HG03135 (cell line): ENCODE results near the gene HAPSTR1.
"Not testable (repeated sequence)": the region's sequence is repeated elsewhere in the genome, so short reads cannot be mapped to it uniquely, and the experiment has no call there.

Experiments
- ATAC-seq: cut with Tn5 transposase; IDR thresholded peaks from one replicate; pipeline ENCODE4 v1.9.1; 2021; ENCODE audit warnings: mild to moderate bottlenecking, moderate library complexity; ENCODE audit not compliant: unreplicated experiment

HAPSTR1 gene

GRCh38 chr16:9090960-9091866 lies at the start of gene HAPSTR1:
Gene HAPSTR1, plus strand, starts transcription at chr16:9091644. Its CDS starts 401 bp downstream, at chr16:9092045.
- ATAC-seq: peak; percentile 90

- ATAC-seq: no peak
These were observed 48.9 kb upstream of the HAPSTR1 start for GRCh38 chr16:9042533-9042932.

DNA sequence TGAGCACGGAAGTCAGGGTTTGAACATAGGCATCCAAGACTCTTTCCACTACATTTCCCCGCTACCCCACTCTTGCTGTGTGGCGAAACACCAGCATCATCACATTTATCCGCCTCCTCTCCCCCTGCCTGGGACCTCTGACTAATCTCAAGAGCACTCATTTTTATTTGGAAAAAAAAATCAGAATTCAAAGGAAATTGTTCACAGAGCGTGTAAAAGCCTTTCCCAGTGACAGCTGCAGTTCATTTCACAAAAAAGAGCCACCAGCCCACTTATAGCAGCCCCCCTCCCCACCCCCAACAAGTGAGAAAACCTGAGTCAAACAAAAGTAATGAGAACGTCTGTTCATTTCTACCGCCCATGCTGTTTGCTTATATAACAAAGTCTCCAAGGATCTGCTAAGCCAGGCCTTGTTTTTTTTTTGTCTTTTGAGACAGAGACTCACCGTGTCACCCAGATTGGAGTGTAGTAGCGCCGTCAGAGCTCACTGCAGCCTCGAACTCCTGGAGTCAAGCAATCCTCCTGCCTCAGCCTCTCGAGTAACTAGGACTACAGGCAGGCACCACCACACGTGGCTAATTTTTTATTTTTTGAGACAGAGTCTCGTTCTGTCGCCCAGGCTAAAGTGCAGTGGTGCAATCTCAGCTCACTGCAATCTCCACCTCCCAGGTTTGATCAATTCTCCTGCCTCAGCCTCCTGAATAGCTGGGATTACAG lies 48.3 kb upstream of the HAPSTR1 start:
- ATAC-seq: no peak

DNA sequence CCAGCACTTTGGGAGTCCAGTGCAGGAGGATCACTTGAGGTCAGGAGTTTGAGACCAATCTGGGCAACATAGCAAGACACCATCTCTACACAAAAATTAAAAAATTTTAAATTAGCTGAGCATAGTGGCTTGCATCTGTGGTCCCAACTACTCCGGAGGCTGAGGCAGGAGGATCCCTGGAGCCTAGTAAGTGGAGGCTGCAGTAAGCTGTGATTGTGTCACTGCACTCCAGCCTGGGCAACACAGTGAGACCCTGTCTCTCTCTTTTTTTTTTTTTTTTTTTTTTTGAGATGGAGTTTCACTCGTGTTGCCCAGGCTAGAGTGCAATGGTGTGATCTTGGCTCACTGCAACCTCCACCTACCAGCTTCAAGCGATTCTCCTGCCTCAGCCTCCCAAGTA lies 45.9 kb upstream of the HAPSTR1 start:
- ATAC-seq: not testable (repeated sequence)

DNA sequence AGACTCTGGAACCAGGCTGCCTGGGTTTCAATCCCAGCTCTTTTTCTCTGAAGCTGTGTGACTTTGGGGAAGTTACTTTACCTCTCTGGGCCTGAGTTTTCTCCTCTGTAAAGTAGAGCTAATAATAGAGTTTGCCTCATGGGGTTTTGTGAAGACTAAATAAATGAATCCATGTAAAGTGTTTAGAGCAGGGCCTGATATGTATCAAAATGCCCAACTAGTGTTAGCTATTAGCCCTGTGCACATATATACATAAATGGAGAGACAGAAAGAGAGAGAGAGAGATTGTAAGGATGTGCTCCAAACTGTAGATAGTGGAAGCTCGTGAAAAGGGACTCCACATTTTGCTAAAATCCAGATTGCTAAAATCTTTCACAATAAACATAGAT lies 44.8 kb upstream of the HAPSTR1 start:
- ATAC-seq: no peak

GRCh38 chr16:9047689-9048301 lies 43.6 kb upstream of the HAPSTR1 start:
- no peak for ATAC-seq

- ATAC-seq: no peak
These were observed 43.1 kb upstream of the HAPSTR1 start for GRCh38 chr16:9048302-9048700.

DNA sequence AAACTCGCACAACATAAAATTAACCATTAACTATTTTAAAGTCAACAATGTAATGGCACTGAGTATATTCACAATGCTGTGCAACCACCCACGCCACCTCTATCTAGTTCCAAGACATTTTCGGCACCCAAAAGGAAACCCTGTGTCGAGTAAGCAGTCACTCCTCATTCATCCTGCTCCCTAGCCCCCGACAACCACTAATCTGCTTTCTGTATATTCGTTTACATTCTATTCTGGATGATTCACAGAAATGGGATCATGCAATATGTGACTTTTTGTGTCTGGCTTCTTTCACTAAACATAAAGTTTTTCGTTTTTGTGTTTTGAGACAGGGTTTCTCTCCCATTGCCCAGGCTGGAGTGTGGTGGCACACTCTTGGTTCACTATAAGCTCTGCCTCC lies 42.2 kb upstream of the HAPSTR1 start:
- ATAC-seq: no peak

GRCh38 chr16:9050102-9050830 lies 41.2 kb upstream of the HAPSTR1 start:
- ATAC-seq: no peak

GRCh38 chr16:9053006-9053601 lies 38.3 kb upstream of the HAPSTR1 start:
- no peak for ATAC-seq

DNA sequence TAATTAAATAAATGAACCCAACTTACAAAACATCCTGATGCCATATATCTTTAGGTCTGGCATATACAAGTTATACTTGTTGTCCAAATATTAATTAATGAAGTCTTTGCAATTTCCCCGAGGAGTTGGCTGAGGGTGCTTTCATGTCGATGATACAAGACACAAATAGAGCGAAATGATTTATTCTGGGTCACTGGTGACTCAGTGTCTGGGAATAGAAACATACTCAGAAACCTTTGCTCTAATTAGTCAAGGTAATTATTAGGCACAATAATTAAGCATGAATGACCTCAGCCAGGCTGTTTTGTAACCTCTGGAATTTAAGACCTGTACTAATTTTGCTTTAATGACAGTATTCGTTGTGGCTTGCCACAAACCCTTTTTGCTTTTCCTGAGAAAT lies 37.0 kb upstream of the HAPSTR1 start:
- no peak for ATAC-seq

DNA sequence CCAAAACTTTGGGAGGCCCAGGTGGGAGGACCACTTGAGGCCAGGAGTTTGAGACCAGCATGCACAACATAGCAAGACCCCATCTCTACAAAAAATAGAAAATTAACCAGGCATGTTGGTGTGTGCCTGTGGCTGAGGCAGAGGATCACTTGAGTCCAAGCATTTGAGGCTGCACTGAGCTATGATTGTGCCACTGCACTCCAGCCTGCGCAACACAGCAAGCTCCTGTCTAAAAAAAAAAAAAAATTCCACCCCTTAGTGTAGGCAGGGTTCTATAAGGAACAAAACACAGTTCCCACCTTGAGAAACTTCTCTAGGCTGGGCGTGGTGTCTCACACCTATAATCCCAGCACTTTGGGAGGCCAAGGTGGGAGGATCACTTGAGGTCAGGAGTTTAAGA lies 36.3 kb upstream of the HAPSTR1 start:
- ATAC-seq: no peak

DNA sequence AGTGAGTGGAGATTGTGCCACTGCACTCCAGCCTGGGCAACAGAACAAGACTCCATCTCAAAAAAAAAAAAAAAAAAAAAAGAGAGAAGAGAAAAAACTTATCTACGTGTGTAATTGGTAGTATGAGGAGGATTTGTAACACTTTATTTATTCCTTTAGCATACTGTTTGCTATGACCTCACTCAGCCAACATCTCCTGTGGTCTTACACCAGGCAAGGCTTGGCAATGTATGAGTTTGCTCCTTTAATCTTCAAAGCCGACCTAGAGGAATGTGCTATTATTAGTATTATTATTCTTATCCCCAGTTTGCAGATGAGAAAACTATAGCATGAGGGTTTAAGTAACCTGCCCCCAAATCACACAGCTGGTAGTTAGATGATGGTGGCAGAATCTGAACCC lies 35.8 kb upstream of the HAPSTR1 start:
- no peak for ATAC-seq

- ATAC-seq: no peak
These were observed 35.4 kb upstream of the HAPSTR1 start for GRCh38 chr16:9056061-9056460.

- ATAC-seq: no peak
These were observed 33.2 kb upstream of the HAPSTR1 start for GRCh38 chr16:9058211-9058610.

- no peak for ATAC-seq
These were observed 31.2 kb upstream of the HAPSTR1 start for GRCh38 chr16:9060225-9060624.

DNA sequence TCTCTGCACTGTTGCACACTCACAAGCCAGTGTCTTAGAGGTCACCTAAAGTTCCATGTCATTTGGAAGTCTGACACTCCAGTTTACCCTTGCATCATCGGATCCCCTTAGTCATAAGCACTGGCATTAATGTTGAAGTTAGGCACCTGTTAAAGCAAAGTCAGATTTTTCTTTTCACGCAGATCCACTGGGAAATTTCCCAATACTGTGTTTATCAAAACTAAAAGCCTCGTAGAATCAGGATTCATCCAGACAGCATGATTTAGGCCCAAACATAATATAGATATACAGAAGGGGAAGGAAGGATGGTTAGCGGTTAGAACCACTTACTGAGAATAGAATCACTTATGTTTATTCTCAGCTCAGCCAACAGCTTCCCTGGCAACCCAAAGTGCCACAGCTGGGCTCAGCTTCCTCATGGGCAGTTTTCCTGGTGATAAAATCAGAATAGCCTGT lies 30.1 kb upstream of the HAPSTR1 start:
- peak; percentile 59 for ATAC-seq

GRCh38 chr16:9062301-9062700 lies 29.1 kb upstream of the HAPSTR1 start:
- no peak for ATAC-seq

DNA sequence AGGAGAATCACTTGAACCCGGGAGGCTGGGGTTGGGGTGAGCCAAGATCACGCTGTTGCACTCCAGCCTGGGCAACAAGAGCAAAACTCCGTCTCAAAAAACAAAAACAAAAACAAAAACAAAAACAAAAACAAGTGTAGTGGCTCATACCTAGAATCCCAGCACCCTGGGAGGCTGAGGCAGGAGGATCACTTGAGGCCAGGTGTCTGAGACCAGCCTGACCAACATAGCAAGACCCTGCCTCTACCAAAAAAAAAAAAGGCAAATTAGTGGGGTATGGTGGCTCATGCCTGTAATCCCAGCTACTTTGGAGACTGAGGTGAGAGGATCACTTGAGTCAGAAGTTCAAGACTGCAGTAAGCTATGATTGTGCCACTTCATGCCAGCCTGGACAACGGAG lies 26.4 kb upstream of the HAPSTR1 start:
- ATAC-seq: no peak

- no peak for ATAC-seq
These were observed 22.6 kb upstream of the HAPSTR1 start for GRCh38 chr16:9068886-9069285.

DNA sequence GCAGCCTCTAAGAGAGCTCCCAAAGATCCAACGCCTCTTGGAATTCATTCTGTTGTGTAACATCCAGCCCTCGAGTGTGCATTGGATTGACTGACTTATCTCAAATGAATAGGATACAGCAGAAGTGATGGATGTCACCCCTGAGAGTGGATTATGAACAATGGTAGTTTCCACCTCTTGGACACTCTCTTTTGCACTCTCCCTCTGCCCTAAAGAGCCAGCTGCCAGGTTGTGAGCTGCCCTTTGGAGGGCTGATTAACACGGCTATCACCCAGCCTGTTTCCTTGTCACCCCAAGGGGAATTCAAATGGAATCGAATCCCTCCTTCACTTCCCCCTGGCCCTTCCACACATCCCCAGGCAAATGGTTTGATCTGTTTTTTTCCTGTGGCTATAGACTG lies 21.2 kb upstream of the HAPSTR1 start:
- no peak for ATAC-seq
